ENCODE results near the gene RAD18.

RAD18 gene

DNA sequence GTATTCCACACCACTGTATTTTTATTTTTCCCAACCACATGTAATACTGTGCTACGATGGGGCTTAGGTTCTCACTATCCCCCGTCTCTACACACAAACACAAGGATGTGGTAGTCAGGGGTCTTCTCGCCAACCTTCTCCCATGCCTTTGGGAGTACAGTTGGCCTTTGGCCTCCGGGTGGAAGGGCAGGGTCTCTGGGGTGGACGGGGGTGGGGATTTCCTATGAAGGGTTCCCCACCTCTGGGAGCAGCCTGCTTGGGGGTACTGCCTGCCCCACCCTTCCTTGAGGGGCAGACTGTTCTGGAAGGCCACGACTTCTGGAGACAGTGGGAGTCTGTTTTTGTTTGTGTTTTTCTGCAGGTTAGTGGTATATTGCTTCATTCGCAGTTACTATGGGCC, 21.3 kb upstream of the RAD18 start:
- DNase-seq, result no peak

DNA sequence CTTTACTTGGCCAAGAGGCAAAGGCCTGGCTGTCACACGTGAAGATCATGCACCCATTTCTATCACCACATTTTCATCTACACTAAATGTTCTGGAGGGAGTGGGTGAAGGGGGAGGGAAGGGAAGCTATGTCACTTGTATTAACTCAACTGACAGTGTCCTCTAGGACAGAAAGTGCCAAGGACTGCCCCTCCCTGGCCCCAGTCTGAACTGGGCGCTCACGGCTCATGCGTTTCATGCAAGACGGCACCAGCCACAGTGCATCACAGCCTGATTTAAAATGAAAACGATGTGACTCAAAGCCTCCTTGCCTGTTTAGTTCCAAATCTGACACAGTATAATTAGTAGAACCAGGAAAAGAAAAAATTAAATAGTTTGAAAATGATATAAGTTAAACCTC, 20.8 kb upstream of the RAD18 start:
- no peak for DNase-seq

DNA sequence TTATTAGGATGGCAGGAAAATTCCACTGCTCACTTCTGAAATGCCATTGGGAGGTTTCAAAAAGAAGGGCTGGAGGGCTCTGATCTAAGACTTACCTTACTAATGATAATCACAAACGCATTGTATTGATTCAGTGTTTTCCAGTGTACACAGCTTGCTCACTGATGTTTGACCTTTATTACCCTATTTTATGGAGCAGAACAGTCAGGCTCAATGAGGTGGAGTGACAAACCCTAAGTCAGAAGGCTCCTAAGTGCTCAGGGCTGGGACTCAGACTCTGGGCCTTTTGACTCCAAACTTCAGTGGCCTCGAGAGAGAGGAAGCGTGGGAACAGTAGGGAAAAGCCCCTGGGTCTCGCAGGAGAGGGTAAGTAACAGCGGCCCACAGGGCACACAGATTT, 20.3 kb upstream of the RAD18 start:
- DNase-seq, result no peak

DNA sequence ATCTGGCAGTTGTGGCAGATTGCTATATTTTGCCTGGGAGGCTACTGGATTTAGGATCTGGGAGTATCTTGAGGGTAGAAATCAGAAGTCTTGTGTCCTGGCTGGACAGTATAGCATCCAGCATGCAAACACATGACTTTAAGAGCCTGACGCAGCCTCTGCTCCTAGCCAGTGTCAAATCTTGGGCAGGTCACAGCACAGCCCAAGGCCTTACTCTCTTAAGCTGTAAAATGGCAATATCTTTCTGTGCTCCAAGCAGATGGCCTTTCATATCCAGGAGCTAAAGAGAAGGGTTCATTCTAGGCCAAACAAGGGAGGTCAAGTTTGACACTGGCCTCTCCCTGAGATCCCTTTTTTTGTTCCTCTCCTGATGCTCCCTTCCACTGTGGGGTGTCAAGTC, 19.8 kb upstream of the RAD18 start:
- DNase-seq, result no peak

DNA sequence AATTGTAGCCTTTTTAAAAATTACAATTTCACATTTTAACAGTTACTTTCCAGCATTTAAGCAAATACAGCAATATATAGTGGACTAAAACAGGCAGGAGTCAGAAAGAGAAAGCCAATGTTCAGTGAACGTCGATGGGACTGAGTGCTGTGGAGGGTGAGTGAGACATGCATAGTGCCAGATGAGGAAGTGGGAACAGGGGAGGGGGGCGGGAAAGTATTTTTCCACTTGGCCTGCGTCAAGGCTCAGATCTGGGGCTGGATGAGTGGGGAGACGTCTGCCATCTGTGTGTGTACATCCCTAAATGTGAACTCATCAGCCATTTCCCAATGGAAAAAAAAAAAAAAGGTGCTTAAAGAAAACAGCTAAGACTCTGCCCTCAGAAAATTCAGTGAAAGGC, 19.2 kb upstream of the RAD18 start:
- no peak for DNase-seq

DNA sequence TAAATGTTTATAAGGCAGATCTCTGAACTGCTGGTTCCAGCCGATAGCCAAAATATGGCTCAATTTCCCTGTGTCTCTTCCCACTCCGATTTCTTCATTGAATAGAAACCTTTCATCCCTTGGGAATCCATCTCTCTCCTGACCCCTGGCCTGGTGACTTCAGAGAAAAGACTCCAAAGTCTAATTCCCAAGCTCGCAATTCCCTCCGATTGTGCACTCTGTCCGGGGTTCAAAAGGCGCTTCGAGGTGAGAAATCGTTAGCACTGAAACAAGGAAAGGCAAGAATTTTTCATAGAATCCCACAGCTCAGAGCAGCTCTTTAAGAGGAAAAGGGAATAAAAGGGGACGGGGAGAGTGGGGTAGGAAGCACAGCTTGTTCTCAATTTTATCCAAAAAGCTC, 18.4 kb upstream of the RAD18 start:
- no peak for DNase-seq

DNA sequence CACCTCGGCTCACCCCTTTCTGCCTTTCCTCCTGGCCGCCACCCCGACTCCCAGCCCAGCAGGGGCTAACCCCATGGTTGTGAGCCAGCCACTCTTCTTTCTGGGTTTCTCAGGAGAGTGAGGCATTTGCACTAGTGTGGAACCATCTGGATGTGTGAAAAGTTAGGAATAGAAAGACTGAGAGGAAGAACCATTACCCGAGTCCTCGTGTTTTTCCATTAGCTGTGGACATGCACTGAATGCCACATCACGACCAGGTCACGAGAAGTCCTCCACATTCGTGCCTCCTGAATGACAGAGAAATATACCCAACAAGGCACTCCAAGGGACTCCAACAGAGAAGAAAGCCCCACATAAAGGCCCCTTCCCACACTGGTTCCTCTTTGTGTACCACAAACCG, 18.0 kb upstream of the RAD18 start:
- DNase-seq, result no peak

DNA sequence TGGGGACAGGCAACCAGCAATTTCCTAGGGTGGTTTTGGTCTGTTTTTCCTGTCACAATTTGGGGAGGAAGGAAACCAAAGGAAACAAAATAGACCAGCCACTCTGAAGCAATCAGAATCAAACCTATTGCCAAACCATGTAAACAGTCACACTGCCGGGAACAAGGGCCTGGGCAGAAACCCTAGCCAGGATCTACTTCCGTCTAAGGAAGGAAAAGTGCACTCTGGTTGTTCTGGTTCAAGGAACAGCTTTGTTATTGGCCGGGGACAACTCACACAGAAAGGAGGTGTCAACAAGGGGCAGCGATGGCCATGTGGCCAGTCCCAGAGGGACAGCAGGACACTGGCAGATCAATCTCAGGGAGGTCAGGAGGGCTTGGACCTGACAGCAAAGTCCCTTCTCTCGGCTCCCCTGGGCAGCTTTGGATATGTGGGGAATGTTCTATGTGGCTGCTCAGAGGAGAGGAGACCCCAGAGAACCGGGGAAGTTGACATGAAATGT, 17.5 kb upstream of the RAD18 start:
- DNase-seq, result no peak

DNA sequence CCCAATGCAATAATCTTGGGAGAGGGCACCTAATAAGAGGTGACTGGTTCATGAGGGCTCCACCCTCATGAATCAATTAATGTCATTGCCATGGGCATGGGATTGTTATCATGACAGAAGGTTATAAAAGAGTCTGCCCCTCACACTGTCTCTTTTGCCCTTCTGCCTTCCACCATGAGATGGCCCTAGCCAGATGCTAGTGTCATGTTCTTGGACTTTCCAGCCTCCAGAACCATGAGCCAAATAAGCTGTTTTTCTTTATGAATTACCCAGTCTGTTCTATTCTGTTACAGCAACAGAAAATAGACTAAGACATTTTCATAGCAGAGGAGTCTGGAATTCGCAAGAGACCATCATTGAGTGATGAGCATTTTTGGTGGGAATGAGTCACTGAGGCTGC, 16.0 kb upstream of the RAD18 start:
- DNase-seq, result no peak

DNA sequence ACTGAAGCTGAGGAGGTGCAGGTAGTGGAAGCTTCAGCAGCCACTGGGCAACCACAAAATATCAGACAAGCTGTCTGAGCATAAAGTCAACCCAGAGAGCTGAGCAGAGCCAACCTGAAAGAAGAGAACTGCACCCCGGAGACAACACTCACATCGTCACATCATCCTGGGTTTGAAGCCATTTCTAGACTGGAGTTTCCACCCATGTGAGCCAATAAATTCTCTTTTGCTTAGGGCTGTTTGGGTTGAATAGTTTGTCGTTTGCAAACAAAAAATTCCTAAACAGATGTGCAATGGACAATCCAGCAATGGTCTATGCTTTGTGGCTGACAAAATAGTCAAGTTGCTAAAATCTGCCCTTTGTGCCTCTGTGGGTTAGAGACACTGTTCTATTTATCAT, 15.3 kb upstream of the RAD18 start:
- no peak for DNase-seq

DNA sequence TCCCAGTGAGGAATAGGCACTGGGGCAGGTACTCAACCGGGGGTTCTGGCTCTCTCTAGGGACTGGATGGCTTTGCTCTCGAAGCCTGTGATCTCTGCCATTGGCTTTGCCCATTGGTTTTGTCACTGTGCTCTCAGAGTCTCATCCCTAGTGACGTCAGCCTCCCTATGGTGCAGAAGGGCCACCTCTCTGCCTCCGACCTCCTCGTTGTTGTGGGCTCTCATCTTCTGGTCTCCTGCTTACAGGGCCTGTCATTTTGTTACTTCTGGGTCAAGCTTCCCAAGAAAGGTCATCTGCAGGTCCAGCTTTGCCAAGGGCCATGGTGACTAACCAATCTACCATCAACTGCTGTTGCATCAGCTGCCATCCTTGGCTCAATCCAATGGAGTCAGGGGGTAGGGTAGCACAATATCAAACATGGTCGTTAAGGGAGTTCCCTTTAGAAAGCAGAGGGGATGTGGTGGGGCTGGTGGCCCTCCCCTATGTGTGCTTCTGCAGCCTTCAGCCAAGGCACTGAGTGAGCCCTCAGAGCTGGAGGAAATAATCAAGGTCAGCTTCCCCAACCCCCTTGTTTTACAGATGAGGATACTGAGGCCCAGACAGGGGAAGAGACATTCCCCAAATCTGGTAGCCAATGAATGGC, 13.4 kb upstream of the RAD18 start:
- no peak for DNase-seq

DNA sequence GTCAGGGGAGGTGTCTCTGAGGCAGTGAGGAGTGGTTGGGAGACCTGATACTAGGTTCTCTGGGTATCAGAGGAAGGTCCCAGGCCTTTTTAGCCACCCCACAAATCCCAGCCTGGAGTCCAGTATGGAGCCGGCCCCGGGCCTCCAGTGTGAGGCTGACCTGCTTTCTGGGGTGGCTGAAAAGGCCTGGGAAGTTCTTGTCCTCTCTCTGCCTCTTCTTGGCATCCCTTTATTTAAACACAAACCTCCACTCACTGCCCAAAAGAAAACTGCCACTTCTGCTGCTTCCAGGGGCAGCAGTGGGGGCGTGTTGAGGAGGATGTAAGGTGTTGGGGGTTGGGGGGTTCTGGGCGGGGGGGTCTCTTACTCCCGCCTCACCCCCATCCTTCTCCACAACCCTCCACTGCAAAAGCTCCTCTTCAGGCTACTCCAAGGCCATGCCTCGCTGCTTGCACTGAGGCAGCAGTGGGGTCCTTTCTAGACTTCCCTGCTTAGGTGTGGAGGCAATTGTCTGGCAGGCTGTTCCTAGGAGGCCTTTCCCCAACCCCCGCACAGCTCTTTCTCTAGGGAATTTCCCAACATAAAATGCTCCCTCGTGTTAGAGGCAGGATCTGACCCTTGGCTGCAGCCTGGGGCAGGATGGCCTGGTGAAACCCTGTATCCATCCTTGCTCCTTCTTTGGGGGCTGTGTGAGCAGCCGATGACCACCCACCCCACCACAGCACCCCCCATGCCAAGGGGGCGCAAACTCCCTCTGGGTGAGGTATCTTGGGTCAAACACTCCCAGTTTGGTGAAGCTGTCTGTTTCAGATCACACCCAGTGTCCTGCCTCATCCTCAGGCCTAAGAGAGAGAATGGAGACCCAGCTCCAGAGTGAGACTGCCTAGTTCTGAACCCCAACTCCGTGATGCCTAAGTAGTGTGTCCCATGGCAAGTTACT, 12.1 kb upstream of the RAD18 start:
- no peak for DNase-seq

DNA sequence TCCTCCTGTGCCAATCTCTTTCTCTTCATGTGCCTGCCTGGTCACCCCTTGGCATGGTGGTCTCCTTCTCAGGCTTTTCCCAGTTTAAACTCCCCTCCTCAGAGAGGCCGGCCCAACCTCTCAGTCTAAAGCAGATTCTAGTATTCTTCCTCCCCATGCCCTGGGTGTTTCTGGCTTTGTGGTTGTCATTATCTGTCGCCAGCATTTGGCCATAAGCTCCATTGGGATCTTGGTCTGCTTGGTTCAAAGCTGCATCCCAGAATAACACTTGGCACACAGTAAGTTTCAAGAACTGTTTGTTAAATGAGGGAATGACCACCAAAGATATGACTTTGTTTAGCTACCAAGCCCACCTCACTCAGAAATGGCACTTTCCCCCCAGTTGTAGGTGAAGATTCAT, 11.2 kb upstream of the RAD18 start:
- DNase-seq, result no peak

DNA sequence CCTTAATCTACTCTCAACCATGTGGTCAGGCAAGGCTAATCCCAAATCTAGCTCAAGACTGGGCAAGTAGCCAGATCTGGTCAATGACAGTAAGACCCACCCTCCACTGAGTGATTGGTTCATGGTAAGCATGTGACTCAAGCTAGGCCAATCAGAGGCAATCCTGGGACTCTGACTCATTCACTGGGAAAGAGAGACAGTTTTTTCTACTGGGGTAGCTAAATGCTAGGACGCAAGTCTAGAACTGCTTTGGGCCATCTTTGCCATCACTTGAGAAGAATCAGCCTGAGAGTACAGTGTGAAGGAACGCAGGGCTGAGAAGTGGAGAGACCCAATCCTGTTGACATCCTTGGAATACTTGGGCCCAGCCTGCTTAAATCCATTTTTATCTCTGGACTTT, 9.4 kb upstream of the RAD18 start:
- peak; percentile 81 for DNase-seq

DNA sequence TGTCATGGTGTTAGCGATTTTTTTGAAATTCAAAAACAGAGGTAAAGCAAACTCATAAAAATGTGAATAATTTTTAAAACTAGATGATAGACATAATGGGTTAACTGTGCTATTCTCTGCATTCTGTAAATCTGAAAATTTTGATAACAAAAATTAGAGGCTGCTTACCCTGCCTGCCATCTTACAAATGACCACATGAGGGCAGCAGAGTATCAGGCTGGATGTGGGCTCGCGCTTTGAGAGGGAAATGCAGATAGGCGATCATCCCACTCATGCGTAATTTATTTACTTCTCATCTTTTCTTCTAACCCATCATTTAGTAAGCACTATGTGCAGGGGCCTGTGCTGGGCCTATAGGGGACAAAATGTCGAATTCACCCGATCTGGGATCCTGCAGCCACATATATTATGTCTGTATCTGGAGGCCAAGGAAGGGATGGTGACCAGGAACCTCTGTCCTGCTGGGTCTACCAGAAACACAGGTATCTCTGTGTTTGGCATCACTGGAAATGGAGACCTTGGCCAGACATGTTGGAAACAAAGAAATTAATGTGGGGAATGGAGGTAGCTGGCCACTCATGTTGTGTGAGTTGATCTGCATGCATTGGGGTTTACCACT, 7.8 kb upstream of the RAD18 start:
- peak; percentile 75 for DNase-seq

DNA sequence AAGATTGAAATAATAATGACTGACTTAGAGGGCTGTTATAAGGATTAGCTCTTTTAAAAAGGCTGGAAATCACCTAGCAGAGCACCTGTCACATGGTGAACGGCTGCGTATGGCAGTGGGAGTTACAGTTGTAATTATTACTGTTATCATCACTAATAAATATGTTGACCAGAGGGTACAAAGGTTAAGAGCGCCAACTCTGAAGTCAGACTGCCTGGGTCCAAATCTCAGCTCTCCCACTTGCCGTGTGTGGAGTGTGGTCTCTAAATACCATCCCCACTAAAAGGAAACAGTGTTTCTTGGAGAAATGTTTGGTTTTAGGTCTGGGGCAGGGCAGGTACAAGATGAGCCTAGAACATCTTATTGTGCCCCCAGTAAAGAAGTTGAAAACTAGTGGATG, 6.0 kb upstream of the RAD18 start:
- no peak for DNase-seq

DNA sequence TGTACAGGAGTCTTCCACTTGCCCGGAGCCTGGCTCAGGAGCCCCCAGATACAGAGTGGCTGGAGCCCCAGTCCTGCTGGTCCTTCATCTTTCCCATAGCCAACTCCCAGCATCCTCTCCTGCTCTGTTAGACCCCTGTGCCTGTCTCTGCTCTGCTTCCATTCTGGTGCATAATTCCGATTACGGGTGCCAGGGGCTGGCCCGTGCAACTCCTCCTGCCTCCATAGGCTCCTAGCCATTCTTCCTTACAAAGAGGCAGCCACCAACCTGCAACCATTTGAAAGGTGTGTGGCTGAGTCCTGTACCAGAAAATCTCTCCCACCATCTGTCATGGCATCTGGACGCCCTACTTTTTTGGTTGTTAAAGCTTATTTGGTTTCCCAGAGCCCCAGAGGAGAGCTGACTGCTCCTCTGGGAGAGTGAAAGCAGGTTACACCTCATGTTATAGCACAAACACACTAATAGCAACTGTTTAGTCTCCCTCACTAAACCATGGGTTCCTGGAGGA, 5.2 kb upstream of the RAD18 start:
- no peak for DNase-seq

DNA sequence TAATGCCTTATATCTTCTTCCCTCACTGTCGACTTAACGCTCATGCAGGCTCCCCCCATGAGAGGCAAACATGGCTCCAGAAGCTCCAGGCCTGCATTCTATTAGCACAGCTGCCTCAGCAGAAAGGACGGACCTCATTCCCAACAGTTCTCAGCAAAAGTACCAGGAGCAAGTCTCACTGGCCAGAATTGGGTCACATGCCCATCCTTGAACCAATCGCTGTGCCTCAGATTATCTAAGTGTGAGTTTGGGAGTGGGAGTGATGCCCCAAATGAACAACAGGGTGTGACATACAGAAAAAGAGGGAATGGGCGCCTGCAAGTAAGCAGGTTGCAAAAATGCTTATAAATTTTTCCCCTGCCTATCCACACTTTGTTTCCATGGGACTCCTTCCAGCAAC, 4.3 kb upstream of the RAD18 start:
- DNase-seq, result no peak

DNA sequence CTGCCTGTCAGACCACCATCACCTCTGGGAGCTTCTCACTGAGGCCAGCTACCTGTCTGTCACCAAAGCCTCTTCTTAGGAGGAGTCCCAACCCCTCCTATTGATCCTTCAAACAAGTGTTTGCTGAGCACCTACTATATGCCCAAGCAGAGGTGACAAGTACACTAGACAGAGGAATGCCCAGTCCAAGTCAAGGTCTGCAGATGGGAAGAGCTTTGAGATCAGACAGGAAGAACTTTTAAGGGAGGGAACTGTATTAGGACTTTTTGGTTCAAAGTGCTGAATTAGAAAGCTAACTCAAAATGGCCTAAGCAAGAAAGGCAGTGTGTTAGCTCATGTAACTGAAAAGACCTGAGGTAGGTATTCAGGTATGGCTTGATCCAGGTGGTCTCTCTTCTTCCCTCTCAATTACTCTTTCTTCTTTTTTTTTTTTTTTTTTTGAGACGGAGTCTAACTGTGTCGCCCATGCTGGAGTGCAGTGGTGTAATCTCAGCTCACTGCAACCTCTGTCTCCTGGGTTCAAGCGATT, 3.6 kb upstream of the RAD18 start:
- no peak for DNase-seq

DNA sequence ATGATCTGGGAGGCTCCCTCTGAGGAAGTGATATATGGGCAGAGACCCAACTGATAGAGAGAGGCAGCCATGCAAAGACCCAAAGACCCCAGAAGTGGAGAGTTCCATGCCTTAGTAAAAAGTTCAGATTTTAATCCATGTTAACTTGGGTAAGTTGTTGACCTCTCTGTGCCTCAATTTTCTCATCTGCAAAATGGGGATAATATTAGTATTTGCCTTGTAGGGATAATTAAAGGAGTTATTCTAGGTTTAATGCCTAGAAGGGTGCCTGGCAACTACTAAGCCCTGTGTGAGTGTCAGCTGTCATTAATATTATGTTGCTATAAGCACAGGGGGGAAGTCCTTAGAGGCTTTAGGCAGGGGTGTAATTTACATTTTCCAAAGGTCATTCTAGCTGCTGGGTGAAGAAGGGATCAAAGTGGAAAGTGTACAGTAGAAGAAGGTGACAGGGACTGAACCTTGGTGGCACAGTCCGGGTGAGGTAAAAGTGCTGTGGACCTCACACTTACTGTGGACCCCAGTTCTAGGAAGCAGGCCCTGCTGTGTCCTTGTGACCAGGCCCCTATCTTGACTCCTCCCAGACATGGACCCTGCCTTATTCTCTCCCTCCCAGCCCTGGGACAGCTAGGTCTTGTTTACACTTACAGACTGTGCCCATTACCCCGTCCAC, 3.0 kb upstream of the RAD18 start:
- no peak for DNase-seq

DNA sequence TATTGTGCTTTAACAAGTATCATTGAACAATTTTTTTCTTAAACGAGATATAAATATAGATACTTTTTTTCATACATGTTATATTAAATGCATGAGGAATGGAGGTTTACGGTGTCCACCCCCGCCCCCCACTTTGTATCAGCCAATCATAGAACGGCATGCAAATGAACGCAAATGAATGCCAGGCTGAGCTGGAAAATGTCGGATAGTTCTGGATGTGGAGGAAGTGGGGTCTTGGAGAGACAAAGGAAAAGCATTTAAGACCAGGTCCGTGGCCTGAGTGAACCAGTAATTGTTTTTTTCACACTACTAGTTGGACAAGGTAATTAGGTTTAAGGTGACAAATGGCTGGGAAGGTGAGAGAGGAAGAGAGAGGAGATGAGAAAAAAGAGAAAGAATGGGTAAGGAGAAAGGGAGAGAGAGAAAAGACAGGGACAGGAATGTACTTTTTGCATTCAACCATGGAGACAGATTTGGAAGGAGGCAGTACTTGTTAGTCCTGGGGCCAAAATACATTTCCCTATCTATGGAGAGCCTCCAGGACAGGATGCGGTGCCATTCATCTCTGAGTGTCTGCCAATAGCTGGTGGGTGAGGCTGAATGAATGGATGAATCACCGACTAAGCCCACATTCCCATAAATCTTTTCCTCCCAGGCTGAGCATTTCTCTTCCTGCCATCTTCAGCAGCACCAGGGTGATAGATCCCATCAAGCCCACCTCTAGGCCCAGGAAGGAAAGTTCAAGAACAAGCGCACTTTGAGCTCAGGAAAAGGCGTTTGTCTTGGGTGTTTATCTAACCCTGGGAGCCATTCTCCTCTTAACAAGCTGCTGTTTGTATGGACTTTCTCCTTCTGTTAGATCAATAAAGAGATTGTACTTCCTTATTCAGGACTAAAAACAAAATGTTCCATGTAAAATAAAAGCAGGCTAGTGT, 1.4 kb upstream of the RAD18 start:
- DNase-seq, result no peak
